Activated naive CD8-positive, alpha-beta T cell treated with anti-CD3 and anti-CD28 coated beads, Interleukin-2, amount 10 ng/mL, durations not matched to agents 7 days and 5 days (primary cell): ENCODE data around the gene FHOD3. TPM values are rescaled to one million over a fixed set of nuclear protein-coding genes. Genes with fewer than 3 reads are reported as not detected.
"Not testable (repeated sequence)": the region's sequence is repeated elsewhere in the genome, so short reads cannot be mapped to it uniquely, and the experiment has no call there.

ENCODE experiments used
- ATAC-seq: fragments of 150-1000 bp; cut with Tn5 transposase; one replicate; pipeline ENCODE4 v1.10.0; 2021; ENCODE audit warnings: low read depth, moderate library complexity
- POLR2A ChIA-PET: fragments of 350-600 bp; sonication (Branson Sonifier 250); formaldehyde crosslinking; loops from one replicate; lab custom pipeline; 2021; ENCODE audit warnings: antibody characterized with exemption; lab: Charles Lee
- DNase-seq: peaks from one replicate; pipeline ENCODE4 v3.0.0; 2021
- H3K27ac Mint-ChIP-seq: one replicate; pipeline ENCODE4 v1.8.0; 2022; ENCODE audit warnings: mild to moderate bottlenecking, mixed read lengths
- H3K27me3 Mint-ChIP-seq: one replicate; pipeline ENCODE4 v1.8.0; 2022; ENCODE audit warnings: mild to moderate bottlenecking, moderate library complexity, mixed read lengths
- H3K36me3 Mint-ChIP-seq: one replicate; pipeline ENCODE4 v1.8.0; 2021; ENCODE audit warnings: mild to moderate bottlenecking, mixed read lengths
- H3K4me1 Mint-ChIP-seq: one replicate; pipeline ENCODE4 v1.8.0; 2021; ENCODE audit warnings: mixed read lengths
- H3K4me3 Mint-ChIP-seq: one replicate; pipeline ENCODE4 v1.8.0; 2022; ENCODE audit warnings: mild to moderate bottlenecking, moderate library complexity, mixed read lengths
- H3K9me3 Mint-ChIP-seq: one replicate; pipeline ENCODE4 v1.8.0; 2021; ENCODE audit warnings: mixed read lengths
- total RNA-seq, 2 experiments: library from RNA; stranded (reverse); gene quantifications; one replicate each; pipeline ENCODE4 v1.2.3, GENCODE V29; 2021

The FHOD3 gene
- total RNA-seq, 2 experiments from 2014 or later: not detected

DNA sequence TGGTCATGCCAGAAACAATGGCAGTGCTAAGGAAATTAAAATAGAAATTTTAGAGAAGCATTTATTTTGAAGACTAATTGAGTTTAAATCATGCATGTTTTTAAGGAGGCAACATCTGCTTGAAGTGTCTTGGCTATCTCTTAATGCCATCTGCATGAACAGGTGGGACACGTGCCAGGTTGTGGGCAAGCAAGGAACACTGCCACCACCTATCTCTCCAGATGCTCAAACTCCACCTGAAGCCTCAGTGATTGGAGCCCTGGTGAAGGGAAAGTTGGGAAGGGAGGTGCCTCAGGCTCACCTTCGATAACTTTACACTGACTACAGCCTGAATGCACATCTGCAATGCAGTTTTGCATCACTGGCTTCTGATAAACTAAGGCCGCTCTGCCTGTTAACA, 439.8 kb downstream of the FHOD3 start:
- Mint-ChIP-seq H3K4me3 (no peak overlapping the region), H3K9me3 (peaks cover 3% of the 10 kb centered on the region), H3K27me3 (peaks cover 12% of the 10 kb centered on the region), H3K4me1 (no peaks in the 10 kb centered on the region), H3K36me3 (no peaks in the 10 kb centered on the region), H3K27ac (no peak overlapping the region)
- no peak for ATAC-seq
- no peak for DNase-seq
- POLR2A ChIA-PET: no interaction called here

DNA sequence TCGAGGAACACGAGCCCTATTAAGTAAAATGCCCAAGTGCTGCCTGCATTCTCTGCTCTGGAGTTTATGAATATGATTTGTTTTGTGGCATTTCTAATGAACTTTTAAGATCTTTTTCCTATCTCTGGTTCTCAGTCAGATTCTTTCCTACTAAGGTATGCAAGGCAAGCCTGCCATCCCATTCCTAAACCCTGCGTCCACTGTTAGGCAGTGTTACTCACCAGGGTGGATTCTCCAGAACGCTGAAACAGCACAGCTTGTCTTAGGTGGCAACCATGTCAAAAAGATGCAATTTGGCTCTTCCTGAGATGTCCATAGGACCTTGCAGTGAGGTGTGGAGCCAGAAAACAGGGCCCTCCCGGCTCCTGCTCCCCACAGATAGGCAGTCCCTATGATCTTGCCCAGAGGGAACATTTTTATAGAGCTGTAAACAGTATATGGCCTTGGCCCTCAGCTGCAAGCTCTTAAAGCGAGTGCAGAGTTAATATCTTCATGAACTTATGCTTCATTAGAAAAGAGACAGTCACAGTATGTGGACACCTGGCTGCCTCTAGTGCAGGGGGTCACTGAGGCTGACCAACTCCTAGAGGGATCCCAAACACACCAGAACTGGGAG, 446.9 kb downstream of the FHOD3 start:
- H3K36me3 Mint-ChIP-seq: no peaks in the 10 kb centered on the region
- no peak overlapping the region for H3K4me3 Mint-ChIP-seq
- no peak overlapping the region for H3K27ac Mint-ChIP-seq
- H3K27me3 Mint-ChIP-seq: peaks cover 14% of the 10 kb centered on the region
- H3K4me1 Mint-ChIP-seq: peaks cover 2% of the 10 kb centered on the region
- POLR2A ChIA-PET: no interaction called here
- DNase-seq (no peak), ATAC-seq (no peak)
- H3K9me3 Mint-ChIP-seq: no peaks in the 10 kb centered on the region

DNA sequence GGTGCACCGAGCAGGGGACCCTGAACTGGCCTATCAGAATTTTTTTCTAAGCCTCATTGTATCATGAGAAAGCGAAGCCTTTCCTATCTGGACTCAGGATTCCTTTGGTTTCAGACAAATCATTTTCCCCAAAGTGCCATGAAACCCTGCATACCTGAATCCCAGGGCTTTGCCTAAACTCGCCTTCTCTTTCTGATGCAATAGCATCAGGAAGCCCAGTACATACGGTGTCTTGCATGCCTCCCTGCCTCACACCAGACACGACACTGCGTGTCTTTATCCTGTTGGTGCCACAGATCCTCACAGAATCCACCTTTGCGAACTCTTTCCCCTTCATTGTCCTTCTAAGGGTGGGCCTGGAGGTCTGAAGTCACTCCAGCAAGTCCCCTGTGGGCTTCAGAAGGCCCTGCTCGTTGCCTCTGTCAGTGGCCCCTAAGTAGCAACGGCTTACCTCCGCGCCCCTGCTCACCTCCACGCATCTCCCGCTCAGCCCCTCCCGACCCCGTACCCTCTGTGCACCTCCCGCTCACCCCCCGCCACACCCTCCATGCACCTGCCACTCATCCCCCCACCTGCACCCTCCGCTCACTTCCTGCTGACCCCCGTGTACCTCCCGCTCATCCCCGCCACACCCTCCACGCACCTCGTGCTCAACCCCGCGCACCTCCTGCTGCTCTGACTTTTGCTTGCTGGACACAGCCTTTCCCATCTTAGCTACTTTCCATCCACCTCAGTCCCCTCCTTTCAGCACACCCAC, 447.9 kb downstream of the FHOD3 start:
- H3K4me1 Mint-ChIP-seq: peaks cover 2% of the 10 kb centered on the region
- H3K4me3 Mint-ChIP-seq: no peak overlapping the region
- H3K27ac Mint-ChIP-seq: no peak overlapping the region
- H3K36me3 Mint-ChIP-seq: no peaks in the 10 kb centered on the region
- peaks cover 14% of the 10 kb centered on the region for H3K27me3 Mint-ChIP-seq
- POLR2A ChIA-PET: no interaction called here
- ATAC-seq (no peak), DNase-seq (no peak)
- no peaks in the 10 kb centered on the region for H3K9me3 Mint-ChIP-seq

DNA sequence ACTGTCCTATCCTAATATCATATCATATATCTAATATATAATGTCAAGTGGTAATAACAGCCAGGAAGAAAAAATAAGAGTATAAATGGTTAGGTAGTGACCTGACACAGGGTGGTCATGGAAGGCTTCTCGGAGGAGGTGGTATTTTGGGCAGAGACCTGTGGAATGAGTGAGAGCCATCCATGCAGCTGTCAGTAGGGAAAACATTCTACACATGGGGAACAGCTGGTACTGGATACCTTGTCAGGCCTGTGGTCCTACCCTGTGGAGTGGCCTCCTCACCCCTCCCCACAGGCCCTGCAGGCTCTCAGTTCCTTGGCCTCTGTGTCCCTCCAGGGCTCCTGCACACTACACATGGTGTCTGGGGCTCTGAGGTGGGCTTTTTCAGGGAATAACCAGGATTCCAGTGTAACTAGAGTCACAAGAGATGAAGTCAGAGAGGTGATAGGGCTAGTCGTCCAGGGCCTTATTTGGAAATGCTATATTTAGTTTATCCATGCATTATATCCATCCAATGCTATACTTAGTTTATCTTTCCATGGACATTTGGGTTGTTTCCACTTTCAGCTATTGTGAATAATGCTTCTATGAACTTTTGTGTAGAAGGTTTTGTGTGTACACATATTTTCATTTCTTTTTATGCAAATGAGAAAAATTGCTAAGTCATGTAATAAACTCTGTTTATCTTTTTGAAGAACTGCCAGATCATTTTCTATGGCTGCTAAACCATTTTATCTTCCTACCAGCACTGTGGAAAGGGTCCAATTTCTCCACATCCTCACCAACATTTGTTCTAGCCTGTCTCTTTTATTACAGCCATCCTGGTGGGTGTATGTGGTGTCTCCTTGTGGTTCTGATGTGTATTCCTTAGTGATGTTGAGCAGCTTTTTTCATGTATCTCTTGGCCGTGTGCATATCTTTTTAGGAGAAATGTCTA, 455.7 kb downstream of the FHOD3 start:
- peaks cover 8% of the 10 kb centered on the region for H3K27me3 Mint-ChIP-seq
- ATAC-seq (no peak), DNase-seq (no peak)
- H3K27ac Mint-ChIP-seq: no peak overlapping the region
- no peaks in the 10 kb centered on the region for H3K4me1 Mint-ChIP-seq
- no peak overlapping the region for H3K4me3 Mint-ChIP-seq
- H3K9me3 Mint-ChIP-seq: no peaks in the 10 kb centered on the region
- H3K36me3 Mint-ChIP-seq: no peaks in the 10 kb centered on the region
- POLR2A ChIA-PET: no interaction called here

DNA sequence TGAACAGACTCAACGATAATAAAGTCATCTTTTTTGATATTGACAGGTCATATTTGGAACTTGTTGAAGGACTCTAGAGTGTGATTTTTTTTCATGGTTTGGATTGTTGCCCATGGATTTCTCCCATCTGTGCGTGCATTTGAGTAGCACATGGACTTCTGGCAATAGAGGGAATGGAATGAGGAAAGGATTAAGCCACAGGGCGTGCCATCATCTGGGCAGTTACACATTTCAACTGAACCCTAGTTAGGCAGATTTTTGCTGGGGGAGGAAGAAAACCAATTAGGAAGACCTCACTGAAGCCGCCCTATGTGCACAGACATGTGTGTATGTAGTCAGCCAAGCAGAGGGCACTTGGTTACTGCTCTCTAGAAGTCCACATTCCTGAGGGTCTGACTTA, 458.7 kb downstream of the FHOD3 start:
- POLR2A ChIA-PET: no interaction called here
- DNase-seq (no peak), ATAC-seq (no peak)
- Mint-ChIP-seq H3K4me1 (no peaks in the 10 kb centered on the region), H3K27ac (no peak overlapping the region), H3K4me3 (no peak overlapping the region), H3K36me3 (no peaks in the 10 kb centered on the region), H3K27me3 (peaks cover 2% of the 10 kb centered on the region), H3K9me3 (no peaks in the 10 kb centered on the region)

DNA sequence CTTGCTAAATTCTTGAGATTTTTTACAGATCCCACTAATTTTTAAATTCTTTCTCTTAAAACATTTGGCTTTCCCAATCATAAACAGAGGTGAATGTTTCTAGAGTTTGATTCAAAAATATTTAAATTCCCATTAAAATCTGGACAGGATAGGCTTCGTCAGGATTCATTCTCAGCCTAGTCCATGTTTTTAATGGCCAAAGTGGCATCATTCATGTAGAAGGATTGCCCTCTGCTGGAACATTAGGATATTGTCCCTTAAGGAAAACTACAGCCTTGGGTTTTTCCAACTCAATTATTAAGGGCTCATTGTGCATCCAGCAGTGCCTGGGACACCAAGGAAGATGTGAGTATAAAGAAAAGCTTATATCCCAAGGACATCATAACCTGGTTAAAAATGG, 459.6 kb downstream of the FHOD3 start:
- ATAC-seq: no peak
- no peaks in the 10 kb centered on the region for H3K4me1 Mint-ChIP-seq
- peaks cover 2% of the 10 kb centered on the region for H3K27me3 Mint-ChIP-seq
- no peak for DNase-seq
- H3K9me3 Mint-ChIP-seq: no peaks in the 10 kb centered on the region
- H3K4me3 Mint-ChIP-seq: no peak overlapping the region
- POLR2A ChIA-PET: no interaction called here
- no peaks in the 10 kb centered on the region for H3K36me3 Mint-ChIP-seq
- no peak overlapping the region for H3K27ac Mint-ChIP-seq

DNA sequence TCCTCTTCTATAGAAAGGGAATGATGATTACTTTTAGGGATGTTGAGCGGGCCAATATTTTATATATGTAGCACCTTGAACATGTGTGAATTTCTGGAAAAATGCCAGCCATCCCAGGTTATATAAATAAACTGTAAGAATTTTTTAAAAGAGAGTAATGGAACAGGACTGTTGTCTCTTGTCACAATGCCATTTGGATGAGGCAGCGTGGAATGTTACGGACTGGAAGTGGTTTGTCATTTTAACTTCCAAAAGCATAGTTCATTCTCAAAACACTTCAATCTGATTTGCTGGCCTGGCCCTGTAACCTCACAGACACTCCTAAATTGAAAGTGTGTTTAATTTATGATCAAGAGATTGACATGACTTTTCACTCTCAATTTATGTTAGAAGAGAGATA, 460.5 kb downstream of the FHOD3 start:
- POLR2A ChIA-PET: no interaction called here

DNA sequence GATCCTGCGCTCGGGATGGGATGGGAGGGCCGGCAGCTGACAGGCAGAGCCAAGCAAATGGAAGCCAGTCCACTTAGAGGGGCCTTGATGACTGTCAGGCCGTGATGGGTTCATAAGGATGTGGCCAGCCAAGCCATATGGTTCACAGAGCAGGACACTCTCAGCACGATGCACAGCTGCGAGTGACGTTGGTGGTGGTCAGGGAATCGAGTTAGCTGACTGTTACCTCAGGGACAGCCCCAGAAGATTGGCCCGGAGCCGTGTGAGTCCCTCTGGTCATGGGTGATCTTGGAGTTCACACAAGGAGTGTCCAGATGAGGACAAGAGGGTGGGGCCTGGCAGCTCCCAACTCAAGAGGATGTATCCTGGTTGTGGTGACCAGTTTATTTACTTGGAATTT, 461.1 kb downstream of the FHOD3 start:
- Mint-ChIP-seq H3K27ac (no peak overlapping the region), H3K4me3 (no peak overlapping the region), H3K4me1 (no peaks in the 10 kb centered on the region), H3K27me3 (peaks cover 2% of the 10 kb centered on the region), H3K9me3 (no peaks in the 10 kb centered on the region), H3K36me3 (no peaks in the 10 kb centered on the region)
- DNase-seq (no peak), ATAC-seq (no peak)
- POLR2A ChIA-PET: no interaction called here

More for the DNA sequence above, 460.5 kb downstream of the FHOD3 start:
- DNase-seq: no peak
- Mint-ChIP-seq H3K9me3 (no peaks in the 10 kb centered on the region), H3K27ac (no peak overlapping the region), H3K4me3 (no peak overlapping the region), H3K27me3 (peaks cover 2% of the 10 kb centered on the region), H3K36me3 (no peaks in the 10 kb centered on the region), H3K4me1 (no peaks in the 10 kb centered on the region)
- no peak for ATAC-seq

DNA sequence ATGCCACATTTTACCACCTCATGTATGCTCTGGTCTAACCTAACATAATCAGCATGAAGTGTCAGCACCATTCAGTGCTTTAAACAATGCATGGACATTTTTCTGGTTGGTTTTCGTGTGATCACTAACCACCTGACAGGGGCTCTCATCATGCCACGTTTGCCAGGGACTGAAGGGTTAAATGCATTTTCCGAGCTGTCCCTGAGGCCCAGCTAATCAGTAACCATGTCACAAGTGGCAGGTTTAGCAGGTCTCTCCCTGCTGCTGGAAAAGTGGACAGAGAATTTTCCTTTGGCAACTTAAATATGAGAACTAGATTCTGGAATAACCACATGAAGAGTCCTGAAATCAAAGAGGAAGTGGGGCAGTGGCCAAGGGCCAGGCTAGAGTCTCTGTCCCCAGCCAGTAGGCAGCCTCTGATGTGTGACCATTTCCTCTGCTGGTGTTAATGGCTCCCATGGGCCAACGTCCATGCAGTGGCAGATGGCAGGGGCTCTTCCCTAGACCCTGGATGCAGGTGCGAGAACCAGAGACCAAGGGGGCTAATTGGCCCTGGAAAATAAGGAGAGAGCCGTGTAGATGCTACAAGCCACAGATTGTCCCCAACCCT, 461.8 kb downstream of the FHOD3 start:
- H3K4me3 Mint-ChIP-seq: no peak overlapping the region
- no peak overlapping the region for H3K27ac Mint-ChIP-seq
- POLR2A ChIA-PET: no interaction called here
- no peaks in the 10 kb centered on the region for H3K4me1 Mint-ChIP-seq
- ATAC-seq (no peak), DNase-seq (no peak)
- H3K27me3 Mint-ChIP-seq: peaks cover 2% of the 10 kb centered on the region
- H3K9me3 Mint-ChIP-seq: no peaks in the 10 kb centered on the region
- H3K36me3 Mint-ChIP-seq: no peaks in the 10 kb centered on the region

DNA sequence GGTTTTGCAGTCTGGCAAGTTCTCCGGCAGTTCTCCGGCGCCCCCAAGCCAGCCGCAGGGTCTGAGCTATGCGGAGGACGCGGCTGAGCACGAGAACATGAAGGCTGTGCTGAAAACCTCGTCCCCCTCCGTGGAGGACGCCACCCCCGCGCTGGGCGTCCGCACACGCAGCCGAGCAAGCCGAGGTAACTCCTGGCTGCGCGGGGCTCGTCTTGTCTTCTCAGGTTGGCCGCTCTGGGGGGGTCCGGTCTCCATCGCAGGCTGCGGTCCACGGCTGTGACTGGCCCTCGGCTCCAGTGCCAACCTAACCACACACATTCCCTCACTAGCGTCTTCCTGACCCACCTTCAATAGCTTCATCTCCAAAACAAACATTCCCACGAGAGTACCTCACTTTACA, 463.1 kb downstream of the FHOD3 start:
- DNase-seq (no peak), ATAC-seq (no peak)
- Mint-ChIP-seq H3K27ac (no peak overlapping the region), H3K27me3 (peaks cover 2% of the 10 kb centered on the region), H3K4me1 (no peaks in the 10 kb centered on the region), H3K36me3 (no peaks in the 10 kb centered on the region), H3K9me3 (no peaks in the 10 kb centered on the region), H3K4me3 (no peak overlapping the region)
- POLR2A ChIA-PET: no interaction called here

DNA sequence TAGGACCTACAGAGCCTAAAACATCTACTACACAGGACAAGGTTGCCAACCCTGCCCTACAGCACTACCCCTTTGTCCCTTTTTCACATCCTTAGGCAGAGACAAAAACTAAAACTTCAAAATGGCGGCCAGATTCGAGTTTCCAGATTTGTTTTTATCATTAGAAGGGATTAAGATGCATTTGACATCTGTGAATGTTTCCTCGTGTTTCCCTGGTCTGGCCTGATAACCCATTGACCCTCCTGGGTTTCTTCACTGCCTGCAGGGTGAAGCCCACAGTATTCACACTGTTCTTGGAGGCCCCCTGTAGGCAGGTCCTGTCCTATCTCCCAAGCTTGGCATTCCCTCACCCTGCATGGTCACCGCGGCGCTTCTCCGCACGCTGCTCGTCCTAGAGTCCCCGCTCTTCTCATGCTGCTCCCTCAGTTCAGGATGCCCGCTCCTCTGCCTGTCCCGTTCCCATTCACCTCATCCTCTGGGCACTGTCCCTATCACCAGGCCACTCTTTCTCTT, 463.7 kb downstream of the FHOD3 start:
- POLR2A ChIA-PET: no interaction called here
- Mint-ChIP-seq H3K36me3 (no peaks in the 10 kb centered on the region), H3K9me3 (no peaks in the 10 kb centered on the region), H3K27me3 (peaks cover under 1% of the 10 kb centered on the region), H3K4me3 (no peak overlapping the region), H3K27ac (no peak overlapping the region), H3K4me1 (no peaks in the 10 kb centered on the region)
- DNase-seq (no peak), ATAC-seq (no peak)

DNA sequence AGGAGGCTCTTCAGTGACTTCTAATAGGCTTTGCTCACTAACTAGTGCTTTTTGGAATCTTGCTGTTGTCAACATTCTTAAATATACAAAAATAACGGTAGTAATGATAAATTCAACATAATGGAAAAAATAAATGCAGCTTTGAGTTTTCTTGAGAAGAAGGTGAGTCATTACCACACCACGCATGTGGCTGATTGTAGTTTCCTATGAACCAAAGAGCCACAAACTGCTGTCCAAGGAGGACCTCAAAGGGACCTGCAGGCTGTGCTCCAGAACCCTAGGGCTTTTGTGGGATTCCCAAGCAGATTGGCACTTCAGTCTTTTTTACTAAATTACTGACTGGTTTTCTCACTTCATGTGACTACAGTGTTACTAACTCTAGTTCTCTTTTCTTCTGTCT, 464.6 kb downstream of the FHOD3 start:
- H3K9me3 Mint-ChIP-seq: no peaks in the 10 kb centered on the region
- H3K4me1 Mint-ChIP-seq: no peaks in the 10 kb centered on the region
- no peak for ATAC-seq
- no peaks in the 10 kb centered on the region for H3K27me3 Mint-ChIP-seq
- no peak overlapping the region for H3K4me3 Mint-ChIP-seq
- no peak for DNase-seq
- no peak overlapping the region for H3K27ac Mint-ChIP-seq
- POLR2A ChIA-PET: no interaction called here
- H3K36me3 Mint-ChIP-seq: no peaks in the 10 kb centered on the region

DNA sequence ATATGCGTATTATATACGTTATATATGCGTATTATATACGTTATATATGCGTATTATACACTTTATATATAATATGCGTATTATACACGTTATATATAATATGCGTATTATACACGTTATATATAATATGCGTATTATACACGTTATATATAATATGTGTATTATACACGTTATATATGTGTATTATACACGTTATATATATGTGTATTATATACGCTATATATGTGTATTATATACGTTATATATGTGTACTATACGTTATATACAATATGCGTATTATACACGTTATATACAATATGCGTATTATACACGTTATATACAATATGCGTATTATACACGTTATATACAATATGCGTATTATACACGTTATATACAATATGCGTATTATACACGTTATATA, 465.5 kb downstream of the FHOD3 start:
- H3K27ac Mint-ChIP-seq, H3K27me3 Mint-ChIP-seq, H3K4me1 Mint-ChIP-seq, H3K4me3 Mint-ChIP-seq, POLR2A ChIA-PET, H3K9me3 Mint-ChIP-seq, H3K36me3 Mint-ChIP-seq, DNase-seq, ATAC-seq: not testable (repeated sequence)
